Muscle of leg (tissue), 11 donors: ENCODE measurements around the gene B4GALT6. TPM values are rescaled to one million over a fixed set of nuclear protein-coding genes. Genes with fewer than 3 reads are reported as not detected.

Source experiments
- DNase-seq: peaks from one replicate; pipeline ENCODE4 v3.0.0; 2013
- H3K27ac ChIP-seq: one replicate; pipeline ENCODE4 v1.5.1; 2013; ENCODE audit warnings: mild to moderate bottlenecking, low read length, control low read depth
- H3K27me3 ChIP-seq: one replicate; pipeline ENCODE4 v1.6.1; 2013; ENCODE audit warnings: low read length; ENCODE audit not compliant: control insufficient read depth, insufficient read depth
- H3K36me3 ChIP-seq: one replicate; pipeline ENCODE4 v1.6.1; 2013; ENCODE audit warnings: low read length; ENCODE audit not compliant: control insufficient read depth, insufficient read depth
- H3K4me1 ChIP-seq: one replicate; pipeline ENCODE4 v1.6.1; 2013; ENCODE audit warnings: low read length; ENCODE audit not compliant: control insufficient read depth, insufficient read depth
- H3K4me3 ChIP-seq: one replicate; pipeline ENCODE4 v1.5.1; 2013; ENCODE audit warnings: low read length, control low read depth
- H3K9me3 ChIP-seq: replicated peaks from 2 replicates; pipeline ENCODE4 v1.6.1; 2013; ENCODE audit warnings: low read depth, low read length; ENCODE audit not compliant: control insufficient read depth
- WGBS: methylation state at CpG from one replicate; pipeline ENCODE4 v1.1.5; 2013; ENCODE audit warnings: missing lambda C conversion rate; ENCODE audit not compliant: insufficient coverage; 5-methylcytosine and 5-hydroxymethylcytosine counted together
- polyA plus RNA-seq, 8 donors: library from polyadenylated mRNA; unstranded; fragments of 120-200 nt; gene quantifications; one replicate each; pipeline versions ENCODE4 v1.2.1 to v1.2.3, GENCODE V29; 2013; ENCODE audit warnings: inconsistent platforms in 1 of 8, low replicate concordance in 1 of 8; ENCODE audit not compliant: insufficient read length in 8 of 8, insufficient read depth in 1 of 8
- total RNA-seq: library from RNA; stranded (reverse); fragments of 120-200 nt; gene quantifications from one replicate; pipeline ENCODE4 v1.2.4, GENCODE V29; 2013

B4GALT6 gene
- total and polyA plus RNA-seq, 9 donors: 3.9 to 13.0 (median 11.7) TPM

DNA sequence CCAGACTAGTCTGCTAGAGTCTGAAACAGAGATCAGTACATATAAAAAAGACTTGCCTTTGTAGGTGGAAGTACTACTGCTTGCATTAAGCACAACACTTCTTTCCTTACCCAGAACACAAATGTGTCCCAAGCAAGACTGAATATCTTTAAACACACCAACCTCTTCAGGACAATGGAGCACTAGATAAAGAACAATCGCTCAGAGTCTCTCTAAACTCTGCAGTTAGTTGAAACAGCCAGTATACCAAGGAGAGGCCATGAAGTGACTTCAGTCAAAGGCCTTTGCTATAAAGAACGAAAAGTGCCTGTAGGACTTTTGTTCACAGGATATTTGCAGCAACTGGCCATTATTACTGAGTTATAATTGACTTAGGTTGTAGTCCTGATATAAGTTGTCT, 9.9 kb upstream of the B4GALT6 start:
- Histone ChIP-seq H3K36me3 (no peaks in the 10 kb centered on the region), H3K4me1 (no peaks in the 10 kb centered on the region), H3K9me3 (no peaks in the 10 kb centered on the region), H3K27me3 (peaks cover 3% of the 10 kb centered on the region), H3K4me3 (no peak overlapping the region), H3K27ac (no peak overlapping the region)
- WGBS: no CpG with 5 or more reads among the region's 2 CpGs
- DNase-seq: no peak

DNA sequence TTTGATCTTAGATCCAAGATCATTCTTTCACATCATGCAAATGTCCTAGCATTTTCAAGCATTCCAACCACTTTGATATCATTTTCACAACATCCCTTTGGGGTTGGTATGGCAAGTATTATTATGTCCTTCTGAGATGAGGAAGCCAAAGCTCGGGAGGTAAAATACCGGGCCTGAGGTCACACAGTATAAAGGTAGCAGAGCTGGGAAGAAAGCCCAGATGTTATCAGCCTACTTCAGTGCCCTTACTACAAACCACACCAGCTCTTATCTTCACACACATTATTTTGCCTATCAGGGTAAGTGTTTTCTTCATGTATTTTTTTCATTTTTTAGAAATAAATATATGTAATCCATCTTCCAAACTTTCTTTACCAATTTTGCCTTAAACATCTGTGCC, 4.2 kb upstream of the B4GALT6 start:
- H3K36me3 ChIP-seq: no peaks in the 10 kb centered on the region
- WGBS: no CpG with 5 or more reads among the region's 2 CpGs

DNA sequence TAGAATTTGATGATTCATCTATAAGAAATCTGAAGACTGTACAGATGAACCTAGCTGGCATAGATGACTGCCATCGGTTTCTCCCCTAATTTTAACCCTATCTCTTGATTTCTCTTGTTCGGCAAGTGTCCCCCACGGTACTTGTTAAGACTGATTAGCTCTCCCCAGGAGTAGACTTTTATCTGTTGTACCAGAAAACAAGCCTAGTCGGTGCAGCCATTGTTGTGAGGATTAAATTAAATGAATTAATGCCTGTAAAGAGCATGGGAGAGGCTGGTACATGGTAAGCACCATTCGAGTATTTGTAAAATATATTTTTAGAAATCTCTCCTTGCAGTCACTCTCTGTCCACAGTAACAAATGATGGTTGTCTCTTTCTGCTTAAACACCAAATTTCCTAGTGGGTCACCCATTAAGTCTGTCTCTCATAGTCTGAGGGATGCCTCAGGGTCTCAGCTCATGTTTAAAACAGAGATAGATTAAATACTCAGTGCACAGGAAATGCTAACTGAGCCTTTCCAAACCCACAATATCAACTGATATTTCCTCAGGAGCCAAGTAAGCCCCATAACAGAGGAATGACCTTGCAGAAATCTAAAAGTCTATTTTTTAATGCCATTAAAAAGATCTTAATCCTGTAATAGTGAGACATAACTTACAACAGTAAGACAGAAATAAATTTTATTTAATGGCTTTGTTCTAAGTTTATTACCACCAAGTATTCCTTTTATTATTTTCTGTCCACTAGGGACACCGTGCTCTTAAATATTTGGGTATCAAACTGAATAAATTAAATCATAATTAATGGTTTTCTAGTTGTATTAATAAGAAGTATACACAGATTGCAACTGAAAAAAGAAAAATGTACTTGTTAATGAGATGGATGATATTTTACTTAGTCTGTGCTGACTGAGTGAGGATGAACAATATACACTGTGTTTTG, 2.9 kb upstream of the B4GALT6 start:
- H3K27me3 ChIP-seq: no peaks in the 10 kb centered on the region
- WGBS: 74% methylated on average over 2 of the region's 6 CpGs
- H3K36me3 ChIP-seq: no peaks in the 10 kb centered on the region
- no peaks in the 10 kb centered on the region for H3K9me3 ChIP-seq
- H3K4me1 ChIP-seq: peaks cover 12% of the 10 kb centered on the region
- no peak overlapping the region for H3K27ac ChIP-seq
- H3K4me3 ChIP-seq: no peak overlapping the region
- DNase-seq: no peak

More for the DNA sequence above, 4.2 kb upstream of the B4GALT6 start:
- Histone ChIP-seq H3K4me3 (no peak overlapping the region), H3K27ac (no peak overlapping the region), H3K9me3 (no peaks in the 10 kb centered on the region), H3K4me1 (peaks cover 11% of the 10 kb centered on the region), H3K27me3 (no peaks in the 10 kb centered on the region)
- DNase-seq: no peak

DNA sequence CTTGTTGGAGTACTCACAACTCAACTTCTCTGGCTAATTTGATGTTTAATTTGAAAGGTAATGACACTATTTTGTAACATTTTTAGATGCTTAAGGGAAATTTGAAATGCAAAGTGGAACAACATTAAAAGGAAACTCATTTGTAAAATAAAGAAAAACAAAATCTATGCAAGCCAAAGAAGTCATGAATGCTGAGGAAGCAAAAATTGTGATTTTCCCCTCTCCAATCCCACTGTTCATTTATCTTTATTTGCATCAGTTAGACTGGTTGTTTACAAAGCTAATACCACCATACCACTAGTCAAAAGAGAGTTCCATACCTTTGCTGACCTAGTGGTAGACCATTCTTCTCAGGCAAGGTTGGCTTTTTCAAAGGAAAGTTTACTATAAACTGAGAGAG, 2.2 kb upstream of the B4GALT6 start:
- DNase-seq: no peak
- no peaks in the 10 kb centered on the region for H3K27me3 ChIP-seq
- H3K36me3 ChIP-seq: no peaks in the 10 kb centered on the region
- H3K27ac ChIP-seq: no peak overlapping the region
- H3K4me1 ChIP-seq: peaks cover 12% of the 10 kb centered on the region
- H3K4me3 ChIP-seq: no peak overlapping the region
- no peaks in the 10 kb centered on the region for H3K9me3 ChIP-seq

DNA sequence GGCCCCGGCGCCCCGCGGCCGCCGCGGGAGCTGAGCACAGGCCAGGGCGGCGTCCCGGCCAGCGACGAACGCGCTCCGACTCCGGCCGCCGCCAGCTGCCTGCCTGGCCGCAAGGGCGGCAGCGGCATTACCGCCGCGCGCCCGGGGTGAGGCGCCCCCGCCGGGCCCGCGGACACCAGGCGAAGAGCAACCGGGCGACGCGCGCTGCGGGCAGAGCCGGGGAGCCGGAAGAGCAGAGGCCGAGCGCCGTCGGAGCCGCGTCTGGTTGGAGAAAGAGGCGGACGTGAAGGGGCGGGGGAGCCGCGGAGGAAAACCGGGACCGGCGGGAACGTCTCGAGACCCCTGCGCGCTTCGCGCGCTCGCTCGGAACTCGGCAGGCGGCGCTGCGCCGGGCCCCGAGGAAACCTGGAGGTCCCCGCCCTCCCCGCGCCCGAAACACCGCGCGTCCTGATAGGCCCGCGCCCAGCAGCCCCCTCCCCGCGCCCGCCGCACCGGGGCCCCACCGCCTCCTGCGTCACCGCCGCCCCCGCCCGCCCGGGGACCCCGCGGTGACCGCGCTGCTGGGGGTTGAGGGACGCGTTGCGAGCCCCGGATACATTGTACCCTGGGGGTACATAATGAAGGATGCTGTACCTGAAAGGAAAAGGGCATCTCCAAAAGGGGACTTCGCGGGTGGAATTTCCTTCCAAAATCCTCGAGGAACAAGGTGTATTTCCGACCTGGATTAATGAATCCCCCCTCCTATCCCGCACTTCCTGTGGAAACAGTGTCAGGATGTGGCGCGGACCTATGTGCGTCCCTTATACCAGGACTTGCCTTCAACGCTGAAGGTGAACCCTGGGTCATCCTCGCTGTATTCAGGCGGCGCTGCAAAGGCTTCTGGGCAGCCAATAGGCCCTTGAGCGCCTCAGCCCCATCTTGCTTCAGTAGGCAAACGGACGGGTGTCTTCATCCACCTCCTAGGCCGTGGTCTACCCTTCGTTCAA, 1.0 kb upstream of the B4GALT6 start:
- H3K9me3 ChIP-seq: no peaks in the 10 kb centered on the region
- under 1% methylated on average over 107 of the region's 115 CpGs for WGBS
- H3K27me3 ChIP-seq: no peaks in the 10 kb centered on the region
- peaks cover 12% of the 10 kb centered on the region for H3K4me1 ChIP-seq
- DNase-seq: peak; percentile 88
- peak overlapping the region; percentile 57 for H3K27ac ChIP-seq
- H3K4me3 ChIP-seq: peak overlapping the region; percentile 55
- H3K36me3 ChIP-seq: no peaks in the 10 kb centered on the region

DNA sequence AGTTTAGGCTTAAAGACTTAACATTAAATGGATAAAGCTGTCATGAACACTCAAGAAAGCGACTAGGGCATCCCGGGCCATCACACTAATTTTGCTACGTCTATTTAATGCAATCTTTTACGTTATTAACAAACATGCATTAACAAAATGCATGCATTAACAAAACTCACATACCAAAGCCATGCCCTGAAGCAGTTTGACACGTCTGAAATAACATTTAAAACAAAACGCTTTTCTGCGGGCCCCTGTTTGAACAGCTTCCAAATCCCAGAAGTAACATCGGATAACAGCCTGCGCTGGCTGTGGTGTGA, 458 bp downstream of the B4GALT6 start:
- 15% methylated on average over 5 of the region's 9 CpGs for WGBS
- Histone ChIP-seq H3K4me3 (peak overlapping the region; percentile 67), H3K9me3 (no peaks in the 10 kb centered on the region), H3K27ac (peak overlapping the region; percentile 58), H3K4me1 (peaks cover 12% of the 10 kb centered on the region), H3K36me3 (no peaks in the 10 kb centered on the region), H3K27me3 (no peaks in the 10 kb centered on the region)
- DNase-seq: no peak

DNA sequence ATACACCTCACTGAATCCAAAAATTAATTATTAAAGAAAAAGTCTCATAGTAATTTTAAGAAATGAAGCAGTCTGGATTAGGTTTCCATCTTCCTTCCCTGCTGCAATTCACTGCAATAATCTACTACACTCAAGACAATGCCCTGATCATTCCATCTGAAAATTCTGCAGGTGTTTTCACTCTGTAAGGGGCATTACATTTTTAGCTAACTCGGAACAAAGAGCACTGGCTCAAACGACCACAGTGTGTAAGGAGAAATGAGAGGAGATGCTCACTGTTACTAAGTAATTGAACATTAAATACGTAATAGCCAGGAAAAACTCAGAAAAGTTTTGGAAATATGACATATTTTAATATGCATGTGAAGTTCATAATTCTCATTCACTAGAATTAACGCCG, 1.3 kb downstream of the B4GALT6 start:
- DNase-seq: no peak
- Histone ChIP-seq H3K9me3 (no peaks in the 10 kb centered on the region), H3K4me3 (no peak overlapping the region), H3K36me3 (no peaks in the 10 kb centered on the region), H3K27ac (no peak overlapping the region), H3K4me1 (peaks cover 12% of the 10 kb centered on the region), H3K27me3 (no peaks in the 10 kb centered on the region)
- WGBS: no CpG with 5 or more reads among the region's 5 CpGs

DNA sequence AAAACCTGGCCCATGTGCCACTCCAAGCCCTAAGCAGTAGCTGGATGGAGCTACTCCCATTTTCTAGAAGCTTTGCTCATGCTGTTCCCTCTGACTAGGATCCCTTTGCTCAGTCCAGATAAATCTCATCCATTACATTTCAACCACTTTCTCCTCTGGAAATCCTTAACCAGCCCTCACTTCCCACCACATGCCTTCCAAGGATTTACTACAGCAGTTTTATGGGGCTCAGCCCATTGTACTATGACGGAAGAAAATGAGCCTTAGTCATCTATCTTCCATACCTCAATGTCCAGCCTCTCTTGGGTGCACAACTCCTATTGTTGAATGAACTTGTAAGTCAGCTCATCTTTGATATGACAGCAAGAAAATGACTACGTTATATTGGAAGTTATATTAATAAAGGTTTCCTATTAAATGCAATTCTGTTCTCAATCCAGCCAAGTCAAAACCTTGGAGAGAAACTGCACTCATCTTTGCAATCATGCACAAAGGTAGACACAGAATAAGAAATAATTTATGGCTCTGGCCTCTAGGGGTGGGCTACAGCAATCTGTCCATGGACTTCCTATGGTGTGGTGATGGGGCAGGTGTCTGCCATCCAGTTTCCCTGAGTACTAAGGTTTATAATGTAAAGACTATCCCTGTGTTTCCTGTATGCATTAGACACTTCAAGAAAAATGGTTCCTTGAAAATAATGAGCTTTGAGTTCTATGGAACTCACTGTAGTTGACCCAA, 3.4 kb downstream of the B4GALT6 start:
- DNase-seq: no peak
- no CpG with 5 or more reads among the region's 2 CpGs for WGBS
- no peaks in the 10 kb centered on the region for H3K27me3 ChIP-seq
- H3K9me3 ChIP-seq: no peaks in the 10 kb centered on the region
- no peak overlapping the region for H3K27ac ChIP-seq
- H3K4me3 ChIP-seq: no peak overlapping the region
- H3K36me3 ChIP-seq: no peaks in the 10 kb centered on the region
- H3K4me1 ChIP-seq: peaks cover 12% of the 10 kb centered on the region

DNA sequence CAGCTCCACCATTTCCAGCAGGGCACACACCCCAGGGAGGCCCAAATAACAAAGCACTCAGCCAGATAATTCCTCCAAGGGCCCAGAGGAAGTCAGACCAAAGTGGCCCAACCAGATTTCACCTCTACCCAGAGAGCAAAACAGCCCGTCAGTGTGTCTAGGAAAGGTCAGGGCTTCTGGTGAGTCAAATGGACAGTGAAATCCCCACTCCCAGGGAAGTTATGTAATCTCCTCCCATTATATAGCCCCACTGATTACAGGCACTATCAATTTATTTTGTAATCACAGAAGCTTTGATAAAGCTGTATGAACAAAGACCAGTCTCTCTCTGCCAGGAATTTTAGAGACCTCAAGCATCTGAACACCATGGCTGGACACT, 4.0 kb downstream of the B4GALT6 start:
- no peak overlapping the region for H3K4me3 ChIP-seq
- H3K27ac ChIP-seq: no peak overlapping the region
- no peaks in the 10 kb centered on the region for H3K36me3 ChIP-seq
- H3K4me1 ChIP-seq: peaks cover 7% of the 10 kb centered on the region
- DNase-seq: no peak
- H3K27me3 ChIP-seq: no peaks in the 10 kb centered on the region
- 100% methylated on average over 1 of the region's 1 CpG for WGBS
- no peaks in the 10 kb centered on the region for H3K9me3 ChIP-seq
